Neutrophil (primary cell): Measurements from ENCODE around the gene CENPU.
"Not testable (repeated sequence)": the region's sequence is repeated elsewhere in the genome, so short reads cannot be mapped to it uniquely, and the experiment has no call there.

Experiments used
- H3K27ac ChIP-seq: fragments of 200-600 bp; sonication (generic); 2 replicates; pipeline ENCODE4 v1.5.1; 2016; ENCODE audit warnings: mild to moderate bottlenecking, moderate library complexity
- H3K27me3 ChIP-seq: fragments of 200-600 bp; sonication (generic); 2 replicates; pipeline ENCODE4 v1.6.0; 2016; ENCODE audit warnings: mild to moderate bottlenecking
- H3K36me3 ChIP-seq: fragments of 200-600 bp; sonication (generic); 2 replicates; pipeline ENCODE4 v1.5.1; 2017
- H3K4me1 ChIP-seq, 2 experiments: fragments of 200-600 bp in 1 of 2; sonication (generic) in 1 of 2; 1 replicate in 1 of 2; 2 replicates in 1 of 2; pipeline versions ENCODE4 v1.5.1 to v1.6.1; 2013 to 2016; ENCODE audit warnings: low read depth in 1 of 2, low read length in 1 of 2, mild to moderate bottlenecking in 1 of 2, moderate library complexity in 1 of 2; ENCODE audit not compliant: control insufficient read depth in 1 of 2, insufficient read depth in 1 of 2
- H3K4me3 ChIP-seq, 2 experiments: fragments of 200-600 bp in 1 of 2; sonication (generic) in 1 of 2; 1 replicate in 1 of 2; 2 replicates in 1 of 2; pipeline ENCODE4 v1.5.1; 2013 to 2016; ENCODE audit warnings: low read depth in 1 of 2, low read length in 1 of 2, mild to moderate bottlenecking in 1 of 2, moderate library complexity in 1 of 2
- H3K9me3 ChIP-seq: fragments of 200-600 bp; sonication (generic); 2 replicates; pipeline ENCODE4 v1.5.1; 2016
- TF ChIP-seq, protein P1 (sequence below): fragments of 200-600 bp; sonication (generic); IDR thresholded peaks from 2 replicates; pipeline ENCODE4 v1.5.1; 2016; ENCODE audit warnings: antibody characterized with exemption

CENPU gene

DNA sequence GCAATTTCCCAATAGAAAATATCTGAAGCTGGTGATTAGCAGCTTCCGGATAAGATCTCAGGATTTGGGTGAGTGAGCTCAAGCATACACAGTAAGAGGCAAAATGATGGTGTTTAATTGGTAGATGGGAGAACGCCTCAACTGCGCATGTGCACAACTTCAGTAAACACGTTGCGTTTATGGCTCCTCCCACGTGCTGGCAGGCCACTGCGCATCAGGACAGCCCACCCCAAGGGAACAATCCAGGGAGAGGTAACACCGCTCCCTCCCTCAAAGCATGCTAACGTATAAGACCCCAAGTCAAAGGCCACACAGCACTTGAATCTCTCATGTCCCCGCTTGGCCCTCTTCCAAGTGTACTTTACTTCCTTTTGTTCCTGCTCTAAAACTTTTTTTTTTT, 10.3 kb upstream of the CENPU start:
- Histone ChIP-seq H3K27ac (no peak overlapping the region), H3K36me3 (no peaks in the 10 kb centered on the region), H3K27me3 (no peaks in the 10 kb centered on the region), H3K9me3 (no peaks in the 10 kb centered on the region), H3K4me1 (peaks cover 42 to 45% of the 10 kb centered on the region in 2 experiments), H3K4me3 (no peak overlapping the region)
- TF ChIP-seq, protein P1, sequence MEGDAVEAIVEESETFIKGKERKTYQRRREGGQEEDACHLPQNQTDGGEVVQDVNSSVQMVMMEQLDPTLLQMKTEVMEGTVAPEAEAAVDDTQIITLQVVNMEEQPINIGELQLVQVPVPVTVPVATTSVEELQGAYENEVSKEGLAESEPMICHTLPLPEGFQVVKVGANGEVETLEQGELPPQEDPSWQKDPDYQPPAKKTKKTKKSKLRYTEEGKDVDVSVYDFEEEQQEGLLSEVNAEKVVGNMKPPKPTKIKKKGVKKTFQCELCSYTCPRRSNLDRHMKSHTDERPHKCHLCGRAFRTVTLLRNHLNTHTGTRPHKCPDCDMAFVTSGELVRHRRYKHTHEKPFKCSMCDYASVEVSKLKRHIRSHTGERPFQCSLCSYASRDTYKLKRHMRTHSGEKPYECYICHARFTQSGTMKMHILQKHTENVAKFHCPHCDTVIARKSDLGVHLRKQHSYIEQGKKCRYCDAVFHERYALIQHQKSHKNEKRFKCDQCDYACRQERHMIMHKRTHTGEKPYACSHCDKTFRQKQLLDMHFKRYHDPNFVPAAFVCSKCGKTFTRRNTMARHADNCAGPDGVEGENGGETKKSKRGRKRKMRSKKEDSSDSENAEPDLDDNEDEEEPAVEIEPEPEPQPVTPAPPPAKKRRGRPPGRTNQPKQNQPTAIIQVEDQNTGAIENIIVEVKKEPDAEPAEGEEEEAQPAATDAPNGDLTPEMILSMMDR, result no peak

DNA sequence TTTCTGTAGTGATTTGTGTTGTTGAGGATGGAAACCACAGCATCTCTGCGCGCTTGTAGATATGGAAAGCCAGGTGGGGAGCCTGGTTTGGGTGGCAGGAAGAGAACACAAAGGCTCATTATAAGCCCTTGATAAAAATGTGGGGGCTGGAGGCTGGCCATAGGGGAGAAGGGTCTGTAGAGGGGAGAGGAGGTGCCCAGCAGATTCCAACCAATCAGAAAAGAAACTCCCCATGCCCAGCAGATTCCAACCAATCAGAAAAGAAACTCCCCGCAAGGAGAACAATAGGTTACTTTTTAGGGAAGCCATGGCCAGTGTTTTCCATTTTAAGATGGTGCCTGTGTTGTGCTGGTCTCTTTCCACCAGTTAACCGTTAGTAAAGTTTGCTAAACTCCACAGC, 9.8 kb upstream of the CENPU start:
- no peaks in the 10 kb centered on the region for H3K36me3 ChIP-seq
- peaks cover 44 to 51% of the 10 kb centered on the region in 2 experiments for H3K4me1 ChIP-seq
- no peaks in the 10 kb centered on the region for H3K9me3 ChIP-seq
- H3K27ac ChIP-seq, result no peak overlapping the region
- TF ChIP-seq, protein P1, result no peak
- no peak overlapping the region for H3K4me3 ChIP-seq
- H3K27me3 ChIP-seq, result no peaks in the 10 kb centered on the region

DNA sequence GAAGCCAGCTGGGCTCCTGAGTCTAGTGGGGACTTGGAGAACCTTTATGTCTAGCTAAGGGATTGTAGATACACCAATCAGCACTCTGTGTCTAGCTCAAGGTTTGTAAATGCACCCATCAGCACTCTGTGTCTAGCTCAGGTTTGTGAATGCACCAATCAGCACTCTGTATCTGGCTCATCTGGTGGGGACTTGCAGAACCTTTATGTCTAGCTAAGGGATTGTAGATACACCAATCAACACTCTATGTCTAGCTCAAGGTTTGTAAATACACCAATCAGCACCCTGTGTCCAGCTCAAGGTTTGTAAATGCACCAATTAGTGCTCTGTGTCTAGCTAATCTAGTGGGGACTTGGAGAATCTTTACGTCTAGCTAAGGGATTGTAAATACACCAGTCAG, 7.8 kb upstream of the CENPU start:
- H3K4me3 ChIP-seq, H3K27ac ChIP-seq, H3K9me3 ChIP-seq, H3K36me3 ChIP-seq, H3K27me3 ChIP-seq: not testable (repeated sequence)
- peaks cover 30 to 36% of the 10 kb centered on the region in 2 experiments for H3K4me1 ChIP-seq

DNA sequence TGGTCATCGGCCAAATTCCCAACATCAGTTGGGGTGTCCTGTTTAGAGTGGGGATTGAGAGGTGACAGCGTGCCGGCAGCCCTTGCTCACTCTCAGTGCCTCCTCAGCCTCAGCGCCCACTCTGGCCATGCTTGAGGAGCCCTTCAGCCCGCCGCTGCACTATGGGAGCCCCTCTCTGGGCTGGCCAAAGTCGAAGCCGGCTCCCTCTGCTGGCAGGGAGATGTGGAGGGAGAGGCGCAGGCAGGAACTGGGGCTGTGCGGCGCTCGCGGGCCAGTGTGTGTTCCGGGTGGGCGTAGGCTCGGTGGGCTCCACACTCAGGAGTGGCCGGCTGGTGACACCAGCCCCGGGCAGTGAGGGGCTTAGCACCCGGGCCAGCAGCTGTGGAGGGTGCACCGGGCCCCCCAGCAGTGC, 7.1 kb upstream of the CENPU start:
- peaks cover 24 to 29% of the 10 kb centered on the region in 2 experiments for H3K4me1 ChIP-seq
- H3K4me3 ChIP-seq, result no peak overlapping the region
- H3K27ac ChIP-seq, result no peak overlapping the region
- H3K36me3 ChIP-seq, result no peaks in the 10 kb centered on the region
- no peaks in the 10 kb centered on the region for H3K9me3 ChIP-seq
- TF ChIP-seq, protein P1, result no peak
- no peaks in the 10 kb centered on the region for H3K27me3 ChIP-seq

DNA sequence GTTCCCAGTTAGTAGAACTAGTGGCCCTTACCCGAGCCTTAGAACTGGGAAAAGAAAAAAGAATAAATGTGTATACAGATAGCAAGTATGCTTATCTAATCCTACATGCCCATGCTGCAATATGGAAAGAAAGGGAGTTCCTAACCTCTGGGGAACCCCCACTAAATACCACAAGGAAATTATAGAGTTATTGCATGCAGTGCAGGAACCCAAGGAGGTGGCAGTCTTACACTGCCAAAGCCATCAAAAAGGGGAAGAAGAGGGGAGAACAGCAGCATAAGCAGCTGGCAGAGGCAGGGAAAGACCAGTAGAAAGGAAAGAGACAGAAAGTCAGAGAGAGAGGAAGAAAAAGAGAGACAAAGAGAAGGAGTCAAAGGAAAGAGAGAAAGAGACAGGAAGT, 5.7 kb upstream of the CENPU start:
- not testable (repeated sequence) for H3K9me3 ChIP-seq, H3K4me3 ChIP-seq, H3K36me3 ChIP-seq, H3K27me3 ChIP-seq
- Histone ChIP-seq H3K27ac (peak overlapping the region; percentile 32), H3K4me1 (peaks cover 18 to 22% of the 10 kb centered on the region in 2 experiments)

DNA sequence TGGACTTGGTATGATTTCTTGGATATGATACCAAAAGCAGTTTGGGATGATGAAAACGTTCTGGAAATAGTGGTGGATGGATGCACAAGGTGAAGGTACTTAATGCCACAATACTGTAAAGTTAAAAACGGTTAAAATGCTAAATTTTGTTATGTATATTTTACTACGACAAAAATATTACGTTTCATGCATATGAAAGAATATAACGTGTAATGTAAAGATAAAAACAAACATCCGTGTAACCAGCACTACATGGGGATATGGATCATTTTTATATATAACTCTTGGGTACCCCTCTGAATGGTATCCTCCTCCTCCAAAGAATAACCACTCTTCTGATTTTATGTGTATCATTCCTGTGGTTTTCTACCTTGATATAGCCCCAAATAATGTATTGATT, 862 bp upstream of the CENPU start:
- H3K9me3 ChIP-seq, result no peaks in the 10 kb centered on the region
- H3K4me1 ChIP-seq, result peaks cover 19 to 30% of the 10 kb centered on the region in 2 experiments
- no peaks in the 10 kb centered on the region for H3K27me3 ChIP-seq
- no peak overlapping the region for H3K27ac ChIP-seq
- TF ChIP-seq, protein P1, result no peak
- H3K4me3 ChIP-seq, result peak overlapping the region in 1 of 2 experiments; percentile 83
- H3K36me3 ChIP-seq, result peaks cover 3% of the 10 kb centered on the region

DNA sequence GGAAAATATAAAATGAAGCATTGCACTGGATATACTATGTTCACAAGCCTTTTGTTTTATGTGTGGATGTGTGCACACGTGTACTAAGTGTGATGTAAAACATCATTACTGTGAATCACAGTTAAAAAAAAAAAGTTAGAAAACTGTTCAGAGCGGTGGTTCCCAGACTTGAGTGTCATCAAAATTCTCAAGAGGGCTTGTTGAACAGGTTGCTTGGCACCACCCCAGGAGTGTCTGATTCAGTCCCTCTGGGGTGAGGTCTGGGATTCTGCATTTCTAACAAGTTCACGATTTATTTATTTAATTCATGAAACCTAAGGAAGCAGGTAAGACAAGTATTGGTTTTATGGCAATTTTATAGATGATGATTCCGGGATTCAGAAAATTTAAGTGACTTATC, 1.8 kb downstream of the CENPU start:
- H3K27ac ChIP-seq, result no peak overlapping the region
- H3K4me1 ChIP-seq, result peaks cover 12 to 18% of the 10 kb centered on the region in 2 experiments
- H3K9me3 ChIP-seq, result no peaks in the 10 kb centered on the region
- no peaks in the 10 kb centered on the region for H3K27me3 ChIP-seq
- TF ChIP-seq, protein P1, result no peak
- H3K36me3 ChIP-seq, result peaks cover 3% of the 10 kb centered on the region
- H3K4me3 ChIP-seq, result no peak overlapping the region
